Prostate gland (tissue), 2 donors: ENCODE results near the gene PPP1R37. TPM values are rescaled to one million over a fixed set of nuclear protein-coding genes. Genes with fewer than 3 reads are reported as not detected.

Experiments used
- DNase-seq: peaks from one replicate; pipeline ENCODE4 v3.0.0-alpha.2; 2019; ENCODE audit warnings: low spot score
- H3K27ac ChIP-seq, 2 donors: fragments of 200-600 bp; sonication (generic); 2 replicates each; pipeline ENCODE4 v1.5.1; 2017 to 2019
- H3K27me3 ChIP-seq: fragments of 200-600 bp; sonication (generic); replicated peaks from 2 replicates; pipeline ENCODE4 v1.5.1; 2019; ENCODE audit not compliant: insufficient read depth
- H3K36me3 ChIP-seq, 2 donors: fragments of 200-600 bp; sonication (generic); 1 replicate in 1 of 2; 2 replicates in 1 of 2; pipeline versions ENCODE4 v1.5.1 to v1.8.1; 2017 to 2019
- H3K4me1 ChIP-seq: fragments of 200-600 bp; sonication (generic); replicated peaks from 2 replicates; pipeline ENCODE4 v1.5.1; 2019
- H3K4me3 ChIP-seq, 2 donors: fragments of 200-600 bp; sonication (generic); 2 replicates each; pipeline ENCODE4 v1.5.1; 2017 to 2019
- H3K9me3 ChIP-seq: fragments of 200-600 bp; sonication (generic); 2 replicates; pipeline ENCODE4 v1.5.1; 2017
- POLR2A ChIP-seq: fragments of 450-650 bp; IDR thresholded peaks from one replicate; pipeline ENCODE4 v1.6.1; 2016; ENCODE audit warnings: antibody characterized with exemption, mild to moderate bottlenecking
- POLR2AphosphoS5 ChIP-seq: sonication (generic); formaldehyde crosslinking; IDR thresholded peaks from one replicate; pipeline ENCODE4 v1.6.1; 2017; ENCODE audit warnings: antibody characterized with exemption
- WGBS: methylation state at CpG from one replicate; pipeline ENCODE4 v1.1.5; 2018; 5-methylcytosine and 5-hydroxymethylcytosine counted together
- intact Hi-C: fragments of 100-400 bp; cut with DNase I; formaldehyde crosslinking; loops from one replicate; pipeline ENCODE4 v1.14.2; 2022
- total RNA-seq, 2 donors: library from RNA; depleted of rRNA; stranded (reverse); fragments of >200 nt; gene quantifications; one replicate each; pipeline ENCODE4 v1.1.0, GENCODE V29; 2016
- TF ChIP-seq, protein P1 (sequence below), 4 experiments: fragments of 200-600 bp in 2 of 4; fragments of 450-650 bp in 2 of 4; sonication (generic) in 2 of 4; IDR thresholded peaks; 1 replicate in 3 of 4; 2 replicates in 1 of 4; pipeline ENCODE4 v1.5.1; 2016 to 2019; ENCODE audit warnings: antibody characterized with exemption in 4 of 4, mild to moderate bottlenecking in 2 of 4, moderate library complexity in 2 of 4

The PPP1R37 gene
- total RNA-seq, 2 donors from 2014 or later, result 50.1 to 90.3 TPM

DNA sequence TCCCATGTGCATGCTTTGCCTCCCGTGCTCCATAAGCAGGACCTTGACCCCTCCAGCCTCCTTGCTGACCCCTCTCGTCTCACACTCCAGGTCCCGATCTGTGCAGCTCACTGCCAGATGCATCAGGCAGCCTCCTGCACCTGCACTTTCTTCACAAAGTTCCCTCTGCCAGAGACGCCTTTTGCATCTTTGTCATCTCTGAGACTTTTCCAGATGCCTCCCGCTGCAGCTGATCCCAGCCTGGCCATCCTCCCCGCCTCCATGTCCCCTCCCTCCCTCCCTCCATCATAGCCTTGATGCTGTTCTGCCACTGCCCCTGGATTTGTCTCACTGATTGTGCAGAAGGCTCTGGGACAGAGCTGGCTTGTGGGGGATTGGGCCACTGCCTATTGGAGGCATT, 29.9 kb downstream of the PPP1R37 start:
- peaks cover 9% of the 10 kb centered on the region for H3K4me1 ChIP-seq
- no peak overlapping the region for H3K4me3 ChIP-seq
- H3K27ac ChIP-seq, result no peak overlapping the region
- H3K27me3 ChIP-seq, result no peaks in the 10 kb centered on the region
- no peak for DNase-seq
- WGBS, result 86% methylated on average over 6 of the region's 6 CpGs
- no peaks in the 10 kb centered on the region for H3K9me3 ChIP-seq
- H3K36me3 ChIP-seq, result no peaks in the 10 kb centered on the region
- TF ChIP-seq POLR2AphosphoS5 (no peak), POLR2A (no peak)
- TF ChIP-seq, protein P1, sequence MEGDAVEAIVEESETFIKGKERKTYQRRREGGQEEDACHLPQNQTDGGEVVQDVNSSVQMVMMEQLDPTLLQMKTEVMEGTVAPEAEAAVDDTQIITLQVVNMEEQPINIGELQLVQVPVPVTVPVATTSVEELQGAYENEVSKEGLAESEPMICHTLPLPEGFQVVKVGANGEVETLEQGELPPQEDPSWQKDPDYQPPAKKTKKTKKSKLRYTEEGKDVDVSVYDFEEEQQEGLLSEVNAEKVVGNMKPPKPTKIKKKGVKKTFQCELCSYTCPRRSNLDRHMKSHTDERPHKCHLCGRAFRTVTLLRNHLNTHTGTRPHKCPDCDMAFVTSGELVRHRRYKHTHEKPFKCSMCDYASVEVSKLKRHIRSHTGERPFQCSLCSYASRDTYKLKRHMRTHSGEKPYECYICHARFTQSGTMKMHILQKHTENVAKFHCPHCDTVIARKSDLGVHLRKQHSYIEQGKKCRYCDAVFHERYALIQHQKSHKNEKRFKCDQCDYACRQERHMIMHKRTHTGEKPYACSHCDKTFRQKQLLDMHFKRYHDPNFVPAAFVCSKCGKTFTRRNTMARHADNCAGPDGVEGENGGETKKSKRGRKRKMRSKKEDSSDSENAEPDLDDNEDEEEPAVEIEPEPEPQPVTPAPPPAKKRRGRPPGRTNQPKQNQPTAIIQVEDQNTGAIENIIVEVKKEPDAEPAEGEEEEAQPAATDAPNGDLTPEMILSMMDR (IDR thresholded peaks at IDR 0.05), result no peak
- intact Hi-C loops, result no loop called here

- peak; percentile 72 for DNase-seq
- H3K27ac ChIP-seq, result no peak overlapping the region
- H3K4me1 ChIP-seq, result peaks cover 9% of the 10 kb centered on the region
- 36% methylated on average over 9 of the region's 9 CpGs for WGBS
- intact Hi-C loops, result no loop called here
- no peak overlapping the region for H3K4me3 ChIP-seq
- H3K27me3 ChIP-seq, result no peaks in the 10 kb centered on the region
- TF ChIP-seq, protein P1 (IDR thresholded peaks at IDR 0.05), result no peak
- TF ChIP-seq POLR2A (no peak), POLR2AphosphoS5 (peak; percentile 56)
- H3K36me3 ChIP-seq, result no peaks in the 10 kb centered on the region
- H3K9me3 ChIP-seq, result no peaks in the 10 kb centered on the region
Measured at GRCh38 chr19:45123440-45123850, 30.5 kb downstream of the PPP1R37 start.

DNA sequence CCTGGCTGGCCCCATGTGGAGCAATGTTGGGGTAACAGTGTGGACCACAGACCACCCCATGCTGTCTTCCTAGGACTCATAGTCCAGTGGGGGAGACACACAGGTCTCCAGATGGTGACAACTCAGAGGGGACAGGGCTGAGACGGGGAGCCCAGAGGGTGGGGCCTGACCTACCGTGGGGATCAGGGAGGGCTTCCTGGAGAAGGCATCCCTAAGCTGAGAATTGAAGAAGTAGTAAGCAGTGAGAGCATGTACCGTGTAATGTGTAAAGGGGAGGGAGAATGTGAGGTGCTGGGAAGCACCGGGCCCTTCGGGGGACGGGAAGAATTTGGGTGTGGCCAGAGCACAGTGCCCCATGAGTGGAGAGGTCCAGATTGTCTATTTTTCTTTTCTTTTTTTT, 31.0 kb downstream of the PPP1R37 start:
- no peak for DNase-seq
- Histone ChIP-seq H3K27ac (no peak overlapping the region), H3K4me1 (peaks cover 9% of the 10 kb centered on the region), H3K36me3 (no peaks in the 10 kb centered on the region), H3K27me3 (no peaks in the 10 kb centered on the region), H3K9me3 (no peaks in the 10 kb centered on the region), H3K4me3 (no peak overlapping the region)
- TF ChIP-seq POLR2AphosphoS5, result no peak
- no peak for TF ChIP-seq POLR2A
- TF ChIP-seq, protein P1 (IDR thresholded peaks at IDR 0.05), result no peak
- WGBS, result 69% methylated on average over 6 of the region's 6 CpGs
- intact Hi-C loops, result no loop called here

- 96% methylated on average over 9 of the region's 9 CpGs for WGBS
- no peaks in the 10 kb centered on the region for H3K27me3 ChIP-seq
- H3K36me3 ChIP-seq, result no peaks in the 10 kb centered on the region
- H3K4me3 ChIP-seq, result no peak overlapping the region
- H3K9me3 ChIP-seq, result no peaks in the 10 kb centered on the region
- intact Hi-C loops, result no loop called here
- peaks cover 9% of the 10 kb centered on the region for H3K4me1 ChIP-seq
- H3K27ac ChIP-seq, result no peak overlapping the region
- TF ChIP-seq, protein P1 (IDR thresholded peaks at IDR 0.05), result no peak
- no peak for TF ChIP-seq POLR2A
- no peak for TF ChIP-seq POLR2AphosphoS5
- DNase-seq, result no peak
Measured at GRCh38 chr19:45125360-45125759, 32.4 kb downstream of the PPP1R37 start.

GRCh38 chr19:45125975-45126493, 33.1 kb downstream of the PPP1R37 start:
- Histone ChIP-seq H3K27ac (no peak overlapping the region), H3K9me3 (no peaks in the 10 kb centered on the region), H3K27me3 (no peaks in the 10 kb centered on the region), H3K4me3 (no peak overlapping the region), H3K4me1 (peaks cover 9% of the 10 kb centered on the region), H3K36me3 (no peaks in the 10 kb centered on the region)
- peak; percentile 60 for DNase-seq
- intact Hi-C loops, result no loop called here
- 59% methylated on average over 12 of the region's 12 CpGs for WGBS
- TF ChIP-seq POLR2A (no peak), POLR2AphosphoS5 (peak; percentile 30)
- TF ChIP-seq, protein P1 (IDR thresholded peaks at IDR 0.05), result peak; percentile 25 to 77 (median 60)
